Activated CD4-positive, alpha-beta T cell treated with anti-CD3 and anti-CD28 coated beads, Interleukin-10, Interleukin-2, amounts not matched to agents 100 ng/mL and 50 ng/mL, durations not matched to agents 16 hours and 8 hours (primary cell): ENCODE measurements around the gene CELA1.

ENCODE experiments used
- DNase-seq: peaks from one replicate; pipeline ENCODE4 v3.0.0-alpha.2; 2020

The CELA1 gene

DNA sequence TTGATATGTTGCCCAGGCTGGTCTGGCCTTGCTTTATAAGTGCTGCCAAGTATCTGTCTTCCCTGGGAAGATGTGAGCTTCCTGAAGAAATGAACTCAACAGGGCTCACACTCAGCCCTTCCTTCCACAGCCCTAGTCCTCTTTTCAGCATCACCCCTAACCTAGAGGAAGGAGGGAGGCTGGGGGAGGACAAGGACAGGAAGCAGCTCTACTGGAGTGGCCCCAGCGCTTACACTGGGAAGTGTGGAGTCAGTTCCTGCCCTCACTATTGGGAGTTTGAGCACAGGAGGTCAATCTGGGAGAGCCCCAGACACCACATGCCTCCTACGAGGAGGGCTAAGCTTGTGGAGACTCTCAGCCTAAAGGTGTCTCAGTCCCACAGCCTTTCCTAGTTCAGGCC, 27.9 kb upstream of the CELA1 start:
- no peak for DNase-seq

- DNase-seq, result no peak
These were observed 26.7 kb upstream of the CELA1 start for GRCh38 chr12:51373187-51373586.

DNA sequence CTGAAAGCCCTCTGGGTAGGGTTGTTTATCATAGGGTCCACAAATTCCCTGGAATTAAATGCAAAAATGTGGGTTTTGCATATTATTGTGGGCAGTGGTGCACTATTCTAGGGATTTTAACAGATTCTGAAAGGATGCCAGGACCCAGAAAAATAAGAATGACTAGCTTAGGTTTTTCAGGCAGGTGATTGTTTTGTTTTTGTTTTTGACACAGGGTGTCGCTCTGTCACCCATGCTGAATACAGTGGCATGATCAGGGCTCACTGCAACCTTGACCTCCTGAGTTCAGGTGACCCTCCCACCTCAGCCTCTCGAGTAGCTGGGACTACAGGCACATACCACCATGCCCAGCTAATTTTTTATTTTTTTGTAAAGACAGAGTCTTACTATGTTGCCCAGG, 25.5 kb upstream of the CELA1 start:
- DNase-seq, result no peak

DNA sequence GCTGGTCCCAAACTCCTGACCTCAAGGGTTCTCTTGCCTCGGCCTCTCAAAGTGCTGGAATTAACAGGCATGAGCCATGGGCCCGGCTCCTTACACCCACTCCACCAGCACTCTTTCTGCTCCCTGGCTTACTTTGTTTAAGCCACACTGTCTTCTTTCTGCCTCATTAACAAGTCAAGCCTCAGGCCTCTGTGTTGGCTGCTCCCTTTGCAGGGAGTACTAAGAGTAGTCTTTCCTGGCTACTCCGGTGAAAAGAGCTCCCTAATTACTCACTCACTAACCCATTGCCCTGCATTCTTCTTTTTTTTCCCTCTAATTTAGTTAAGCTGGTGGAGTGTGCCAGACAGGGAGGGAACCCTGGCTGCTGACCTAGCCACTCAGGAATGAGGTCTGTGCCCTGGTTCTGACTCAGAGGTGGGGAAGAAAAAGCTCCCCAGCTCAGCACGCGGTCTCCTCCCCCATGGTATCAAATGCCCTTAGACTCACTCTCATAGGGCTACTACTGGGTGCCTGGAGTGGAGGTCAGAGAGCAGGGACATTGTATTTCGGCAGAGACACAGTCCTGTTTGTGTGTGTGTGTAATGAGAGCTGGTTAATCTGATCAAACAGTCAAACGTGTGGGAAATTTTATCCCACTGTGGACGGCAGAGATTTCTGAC, 24.9 kb upstream of the CELA1 start:
- DNase-seq, result no peak

GRCh38 chr12:51370667-51371066, 24.2 kb upstream of the CELA1 start:
- no peak for DNase-seq

DNA sequence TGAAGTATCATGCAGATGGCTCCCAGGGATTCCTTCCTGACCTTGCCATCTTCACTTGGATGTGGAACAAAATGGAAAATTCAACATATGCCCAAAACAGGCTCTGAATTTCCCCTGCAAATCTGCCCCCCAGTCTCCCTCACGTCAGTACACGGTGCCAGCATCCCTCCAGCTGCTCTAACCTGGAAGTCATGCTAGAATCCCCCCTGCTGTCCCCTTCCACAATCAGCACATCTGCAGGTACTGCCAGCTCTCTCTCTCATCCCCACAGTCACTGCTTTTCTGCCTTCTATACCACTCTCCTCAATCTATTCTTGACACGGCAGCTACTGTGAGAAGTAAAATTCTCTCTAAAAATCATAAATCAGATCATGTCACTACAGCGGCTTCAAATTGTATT, 23.1 kb upstream of the CELA1 start:
- DNase-seq, result no peak

DNA sequence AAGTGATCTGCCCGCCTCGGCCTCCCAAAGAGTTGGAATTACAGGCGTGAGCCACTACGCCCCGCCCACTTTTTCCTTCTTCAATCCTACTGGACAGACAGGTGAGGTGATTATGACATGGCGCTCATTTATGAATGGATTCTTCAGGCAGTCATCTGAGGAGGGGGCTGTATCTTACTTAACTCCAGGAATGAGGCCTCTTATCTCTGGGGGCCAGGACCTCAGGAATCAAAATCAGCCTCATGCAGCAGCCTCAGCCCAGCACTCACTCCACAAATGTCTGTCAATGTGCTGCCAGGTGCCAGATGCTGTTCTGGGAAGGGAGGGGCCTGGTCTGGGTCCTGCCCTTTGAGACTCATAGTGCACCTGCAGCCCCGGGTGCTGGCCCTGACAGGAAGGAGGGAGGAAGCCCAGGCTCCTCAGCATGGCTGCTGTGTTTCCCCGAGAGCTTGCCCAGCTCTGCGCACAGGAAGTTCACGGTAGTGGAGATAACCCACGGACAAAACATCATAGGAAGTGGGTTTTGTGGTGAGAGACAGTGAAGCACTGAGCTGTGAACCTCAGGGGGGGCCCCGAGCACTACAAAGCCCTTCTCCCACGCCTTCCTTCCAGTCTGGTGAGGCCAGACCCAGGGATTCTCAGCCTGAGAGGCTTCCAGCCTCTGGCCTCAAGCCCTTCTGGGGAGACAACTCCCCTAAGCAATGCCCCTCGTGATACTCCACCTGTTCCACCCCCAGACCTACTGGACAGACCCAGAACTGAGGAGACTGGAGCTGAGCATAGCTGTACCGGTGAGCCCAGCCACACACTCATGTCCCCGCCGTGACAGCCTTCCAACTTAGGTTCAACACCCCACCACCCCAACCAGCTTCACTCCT, 22.4 kb upstream of the CELA1 start:
- peak; percentile 96 for DNase-seq

- no peak for DNase-seq
These were observed 18.8 kb upstream of the CELA1 start for GRCh38 chr12:51365276-51365675.

GRCh38 chr12:51364001-51364400, 17.5 kb upstream of the CELA1 start:
- no peak for DNase-seq

DNA sequence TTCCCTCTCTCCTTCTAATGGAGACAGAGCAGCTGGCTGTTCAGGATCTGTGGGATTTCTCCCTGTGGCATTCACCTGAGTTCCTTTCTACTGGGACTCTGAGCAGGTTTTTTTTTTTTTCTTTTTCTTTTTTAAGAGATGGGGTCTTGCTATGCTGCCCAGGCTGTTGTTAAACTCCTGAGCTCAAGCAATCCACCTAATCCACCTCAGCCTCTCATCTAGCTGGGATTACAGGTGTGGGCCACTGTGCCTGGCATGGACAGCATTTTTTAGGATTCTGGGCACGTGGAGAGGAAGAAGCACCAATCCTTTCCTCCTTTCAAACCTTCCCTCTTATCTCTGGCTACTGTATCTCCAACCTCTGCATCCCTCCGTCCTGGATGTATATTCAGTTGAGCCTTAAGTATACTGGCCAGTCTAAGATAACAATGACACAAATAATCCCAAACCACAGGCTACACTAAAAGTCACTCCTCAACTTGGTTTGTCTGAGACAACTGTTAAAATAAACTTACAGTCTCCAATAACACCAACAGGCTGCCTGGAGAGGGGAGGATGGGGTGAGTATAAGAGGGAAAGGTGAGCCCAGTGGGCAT, 16.4 kb upstream of the CELA1 start:
- DNase-seq, result no peak

- no peak for DNase-seq
These were observed 15.8 kb upstream of the CELA1 start for GRCh38 chr12:51362307-51362706.

GRCh38 chr12:51361161-51362016, 14.9 kb upstream of the CELA1 start:
- DNase-seq, result no peak

DNA sequence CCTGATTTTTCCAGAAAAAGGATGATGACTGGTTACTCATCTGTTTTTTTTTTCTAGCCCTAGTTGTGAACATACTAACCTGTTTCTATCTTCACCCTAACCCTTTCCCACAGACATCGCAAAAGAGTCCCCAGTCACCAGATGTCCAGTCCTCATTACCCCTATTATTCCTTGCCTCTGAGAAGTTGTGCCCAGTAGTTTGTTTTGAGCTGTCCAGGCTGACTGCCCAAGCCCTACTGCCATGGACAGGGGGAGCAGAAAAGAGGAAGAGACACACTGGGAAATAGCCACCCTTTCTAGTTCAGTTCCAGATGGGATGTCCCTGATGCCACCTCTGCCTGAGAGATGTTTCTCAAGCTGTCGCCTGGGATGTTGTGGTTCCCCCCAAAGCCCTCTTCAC, 13.8 kb upstream of the CELA1 start:
- no peak for DNase-seq

- no peak for DNase-seq
These were observed 13.4 kb upstream of the CELA1 start for GRCh38 chr12:51359851-51360250.

DNA sequence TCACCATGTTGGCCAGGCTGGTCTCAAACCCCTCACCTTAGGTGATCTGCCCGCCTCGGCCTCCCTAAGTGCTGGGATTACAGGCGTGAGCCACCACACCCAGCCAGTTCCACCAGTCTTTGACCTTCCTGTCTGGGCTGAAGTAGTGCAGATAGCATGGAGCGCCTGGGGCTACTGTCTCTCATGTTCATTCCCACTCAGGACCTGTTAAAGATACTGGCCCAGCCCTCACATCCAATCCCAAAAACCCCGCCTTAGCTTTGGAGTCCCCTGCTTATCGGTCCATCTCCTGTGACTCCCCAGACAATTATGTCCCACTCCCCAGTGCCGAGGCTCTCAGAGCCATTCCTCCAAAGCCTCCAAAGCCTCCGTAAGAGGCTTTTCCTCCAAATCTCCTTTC, 12.0 kb upstream of the CELA1 start:
- no peak for DNase-seq

GRCh38 chr12:51357374-51358047, 11.0 kb upstream of the CELA1 start:
- peak; percentile 21 for DNase-seq

DNA sequence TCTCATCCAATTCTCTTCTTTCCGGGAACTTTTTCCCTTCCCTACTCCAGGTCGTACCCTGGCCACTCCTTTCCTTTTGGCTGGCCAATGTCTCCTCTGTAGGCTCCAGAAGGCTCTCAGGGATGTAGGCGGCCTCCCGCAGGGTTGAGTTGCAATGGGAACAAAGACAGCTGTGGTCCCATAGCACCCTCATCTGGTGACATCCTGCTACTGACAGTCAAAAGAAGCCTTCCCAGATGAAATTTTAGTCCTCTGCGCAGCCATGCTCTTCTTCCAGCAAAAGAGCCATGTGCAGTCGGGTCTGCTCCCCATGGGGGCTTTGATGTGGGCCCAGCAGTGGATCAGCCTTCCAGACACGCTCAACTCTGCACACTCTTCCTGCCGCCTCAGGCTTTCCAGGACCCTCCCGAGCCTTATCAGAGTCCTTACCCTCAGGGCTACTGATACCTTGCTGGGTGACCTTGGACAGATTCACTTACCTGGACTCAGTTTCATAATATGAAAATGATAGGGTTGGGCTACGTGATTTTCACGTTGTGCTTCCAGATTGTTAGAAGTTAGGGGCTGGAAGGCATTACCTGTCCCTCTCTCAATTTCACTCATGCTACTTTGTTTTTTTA, 5.5 kb upstream of the CELA1 start:
- DNase-seq, result peak; percentile 53

DNA sequence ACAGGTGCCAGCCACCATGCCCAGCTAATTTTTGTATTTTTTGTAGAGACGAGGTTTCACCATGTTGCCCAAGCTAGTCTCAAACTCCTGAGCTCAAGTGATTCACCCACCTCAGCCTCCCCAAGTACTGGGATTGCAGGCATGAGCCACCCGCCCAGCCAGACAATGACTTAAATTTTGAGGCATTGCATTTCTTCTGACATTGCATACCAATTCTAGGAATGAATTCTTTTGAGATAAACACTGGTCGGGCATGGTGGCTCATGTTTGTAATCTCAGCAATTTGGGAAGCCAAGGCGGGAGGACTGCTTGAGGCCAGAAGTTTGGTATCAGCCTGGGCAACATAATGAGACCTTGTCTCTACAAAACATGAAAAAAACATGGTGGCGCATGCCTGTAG, 2.5 kb upstream of the CELA1 start:
- no peak for DNase-seq

DNA sequence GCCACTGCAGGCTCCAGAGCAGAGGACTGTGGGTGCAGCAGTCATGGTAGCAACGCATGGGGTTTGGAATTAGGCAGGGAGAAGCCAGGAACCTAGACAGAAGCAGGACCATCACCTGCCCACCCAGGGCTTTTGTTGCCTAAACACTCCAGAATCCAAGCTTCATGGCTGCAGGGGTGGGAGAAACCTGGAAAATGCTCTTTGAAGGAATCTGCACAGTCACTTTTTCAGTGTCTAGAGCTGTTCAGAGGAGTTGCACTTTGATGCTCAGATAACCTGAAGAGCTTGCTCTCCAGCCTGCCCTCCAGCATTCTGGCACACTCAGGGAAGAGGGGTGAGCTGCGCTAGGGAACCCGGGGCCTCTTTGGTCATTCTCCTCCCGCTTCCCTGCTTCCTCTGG, 1.6 kb upstream of the CELA1 start:
- no peak for DNase-seq

DNA sequence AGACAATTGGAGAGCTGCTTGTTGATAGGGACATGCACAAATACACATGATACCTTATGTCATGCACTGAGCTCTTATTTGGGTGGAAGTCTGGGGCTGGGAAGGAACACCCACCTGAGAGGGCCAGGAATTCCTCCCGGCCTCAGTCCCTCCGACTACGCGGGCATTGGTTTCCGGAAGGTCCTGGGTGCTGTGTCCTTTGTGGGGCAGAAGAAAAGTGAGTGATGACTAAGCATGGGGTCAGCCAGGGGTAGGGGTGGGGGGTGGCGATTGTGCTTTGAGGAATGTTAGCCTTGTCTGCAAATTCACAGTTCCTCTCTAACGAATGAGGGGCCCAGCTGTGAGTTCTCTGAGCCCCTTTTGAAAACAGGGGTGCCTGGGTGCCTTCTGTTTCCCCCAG, 798 bp downstream of the CELA1 start:
- no peak for DNase-seq

DNA sequence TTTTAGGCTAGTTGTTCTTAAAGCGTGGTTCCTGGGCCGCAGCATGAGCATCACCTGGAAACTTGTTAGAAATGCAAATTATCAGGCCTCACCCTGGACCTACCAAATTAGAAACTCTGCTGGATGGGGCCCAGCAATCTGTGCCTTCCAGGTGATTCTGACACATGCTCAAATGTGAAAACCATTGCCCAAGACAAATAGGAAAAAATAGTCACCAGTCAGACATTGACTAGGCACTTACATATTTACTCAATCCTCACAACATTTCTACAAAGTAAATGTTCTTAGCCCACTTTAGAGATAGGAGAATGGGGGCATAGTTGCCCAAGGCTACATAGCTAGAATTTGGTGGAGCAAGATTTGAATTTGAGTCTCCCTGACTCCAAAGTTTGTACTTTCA, 3.3 kb downstream of the CELA1 start:
- no peak for DNase-seq

DNA sequence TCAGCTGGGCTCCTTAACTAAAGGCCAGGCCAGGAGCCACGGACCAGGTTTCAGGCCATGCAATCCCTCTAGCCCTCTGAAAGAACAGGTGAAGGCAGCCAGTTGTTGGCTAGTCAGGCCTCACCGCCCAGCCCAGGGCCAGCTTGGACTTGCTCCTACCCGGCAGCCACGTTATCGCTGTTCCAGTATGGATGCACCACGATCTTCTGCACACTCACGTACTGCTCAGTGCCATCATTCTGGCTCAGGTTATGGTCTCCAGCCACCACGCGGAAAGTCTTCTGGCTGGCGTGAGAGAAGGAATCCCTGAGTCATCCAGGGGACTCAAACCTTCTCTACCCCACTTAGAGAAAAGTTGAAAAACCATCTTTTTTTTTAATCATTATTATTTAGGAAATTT, 4.1 kb downstream of the CELA1 start:
- no peak for DNase-seq
